Loucy (cell line): ENCODE measurements around the gene MGAT4C.

Experiments used
- CTCF ChIP-seq: fragments of 200-600 bp; sonication (generic); conservative IDR thresholded peaks from 2 replicates; pipeline ENCODE4 v1.5.1; 2014; ENCODE audit warnings: mild to moderate bottlenecking, antibody characterized with exemption, low read length
- EZH2phosphoT487 ChIP-seq: fragments of 200-600 bp; IDR thresholded peaks from 2 replicates; pipeline ENCODE4 v1.6.1; 2018; ENCODE audit warnings: antibody characterized with exemption, mild to moderate bottlenecking, moderate library complexity, borderline replicate concordance

DNA sequence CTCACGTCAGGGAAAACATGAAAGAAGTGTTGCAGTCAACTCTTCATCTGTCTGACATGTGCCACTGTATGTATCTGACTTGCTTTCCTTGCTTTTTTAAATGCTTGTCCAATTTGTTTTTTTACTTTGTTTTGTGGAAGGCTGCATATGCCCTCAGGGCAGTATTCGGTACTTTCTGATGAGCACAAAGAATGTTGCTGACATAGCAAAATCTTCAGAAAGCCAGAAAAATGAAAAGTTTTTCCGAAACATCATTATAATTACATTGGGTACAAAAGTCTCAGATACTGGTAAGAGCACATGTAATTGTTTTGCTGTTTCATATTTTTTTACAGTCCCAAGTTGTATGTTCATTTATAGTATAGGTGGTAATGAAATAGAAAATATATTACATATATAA lies 237.8 kb downstream of the MGAT4C start:
- TF ChIP-seq CTCF (no peak), EZH2phosphoT487 (no peak)
